ENCODE results near the gene CFAP46.

The CFAP46 gene

GRCh38 chr10:132842397-132842796 lies 100.0 kb downstream of the CFAP46 start:
- Histone ChIP-seq H3K27me3 (peaks cover 0 to 55% of the 10 kb centered on the region in 2 donors), H3K36me3 (no peaks in the 10 kb centered on the region), H3K9me3 (peaks cover 0 to 24% (median 24%) of the 10 kb centered on the region in 3 donors), H3K27ac (no peak overlapping the region), H3K4me1 (no peaks in the 10 kb centered on the region), H3K4me3 (no peak overlapping the region)
- intact Hi-C loops (cut with DNase I; ENCODE audit: low total_unique reads): no loop called here
- DNase-seq: no peak
- TF ChIP-seq CTCF (IDR thresholded peaks at IDR 0.05): no peak

- H3K4me3 ChIP-seq: no peak overlapping the region
- intact Hi-C loops (cut with DNase I; ENCODE audit: low total_unique reads): no loop called here
- peaks cover 0 to 24% (median 24%) of the 10 kb centered on the region in 3 donors for H3K9me3 ChIP-seq
- TF ChIP-seq CTCF (IDR thresholded peaks at IDR 0.05): no peak
- H3K4me1 ChIP-seq: peaks cover 0 to 5% (median 0%) of the 10 kb centered on the region in 4 donors
- peak in 1 of 2 donors; percentile 48 for DNase-seq
- no peaks in the 10 kb centered on the region for H3K36me3 ChIP-seq
- H3K27ac ChIP-seq: no peak overlapping the region
- H3K27me3 ChIP-seq: peaks cover 0 to 52% of the 10 kb centered on the region in 2 donors
Observed at GRCh38 chr10:132841615-132841975, 100.8 kb downstream of the CFAP46 start.

GRCh38 chr10:132840698-132841614 lies 101.4 kb downstream of the CFAP46 start:
- H3K4me3 ChIP-seq: no peak overlapping the region
- H3K4me1 ChIP-seq: peaks cover 0 to 10% (median 0%) of the 10 kb centered on the region in 4 donors
- H3K36me3 ChIP-seq: no peaks in the 10 kb centered on the region
- H3K9me3 ChIP-seq: peaks cover 0 to 24% (median 24%) of the 10 kb centered on the region in 3 donors
- H3K27ac ChIP-seq: no peak overlapping the region
- peak in 1 of 2 donors; percentile 28 for DNase-seq
- peaks cover 0 to 54% of the 10 kb centered on the region in 2 donors for H3K27me3 ChIP-seq
- intact Hi-C loops (cut with DNase I; ENCODE audit: low total_unique reads): no loop called here
- no peak for TF ChIP-seq CTCF (IDR thresholded peaks at IDR 0.05)

- H3K27ac ChIP-seq: no peak overlapping the region
- intact Hi-C loops (cut with DNase I; ENCODE audit: low total_unique reads): no loop called here
- TF ChIP-seq CTCF (IDR thresholded peaks at IDR 0.05): no peak
- H3K4me1 ChIP-seq: peaks cover 0 to 10% (median 0%) of the 10 kb centered on the region in 4 donors
- H3K27me3 ChIP-seq: peaks cover 0 to 54% of the 10 kb centered on the region in 2 donors
- no peaks in the 10 kb centered on the region for H3K36me3 ChIP-seq
- DNase-seq: peak in 1 of 2 donors; percentile 34
- H3K9me3 ChIP-seq: peaks cover 0 to 24% (median 24%) of the 10 kb centered on the region in 3 donors
- H3K4me3 ChIP-seq: no peak overlapping the region
Observed at GRCh38 chr10:132839061-132839460, 103.3 kb downstream of the CFAP46 start.

- H3K4me1 ChIP-seq: peaks cover 0 to 10% (median 0%) of the 10 kb centered on the region in 4 donors
- intact Hi-C loops (cut with DNase I; ENCODE audit: low total_unique reads): no loop called here
- peaks cover 0 to 24% (median 23%) of the 10 kb centered on the region in 3 donors for H3K9me3 ChIP-seq
- no peak overlapping the region for H3K27ac ChIP-seq
- peak in 1 of 2 donors; percentile 52 for DNase-seq
- peaks cover 0 to 57% of the 10 kb centered on the region in 2 donors for H3K27me3 ChIP-seq
- no peaks in the 10 kb centered on the region for H3K36me3 ChIP-seq
- no peak overlapping the region for H3K4me3 ChIP-seq
- no peak for TF ChIP-seq CTCF (IDR thresholded peaks at IDR 0.05)
Observed at GRCh38 chr10:132838346-132838970, 103.9 kb downstream of the CFAP46 start.

All from tibial artery (tissue), 4 donors.